PC-3 (cell line): ENCODE results near the gene SPATA32.

Experiments used
- CTCF ChIP-seq: fragments of 300-600 bp; sonication (generic); conservative IDR thresholded peaks from 2 replicates; pipeline ENCODE4 v1.5.1; 2017; ENCODE audit warnings: antibody characterized with exemption, low read depth, mild to moderate bottlenecking, low read length
- EZH2 ChIP-seq: fragments of 300-600 bp; sonication (generic); IDR thresholded peaks from one replicate; pipeline ENCODE4 v1.6.1; 2017; ENCODE audit warnings: antibody characterized with exemption, mild to moderate bottlenecking, low read length; ENCODE audit not compliant: unreplicated experiment
- EZH2phosphoT487 ChIP-seq: fragments of 300-600 bp; sonication (generic); IDR thresholded peaks from 2 replicates; pipeline ENCODE4 v1.6.1; 2018; ENCODE audit warnings: mild to moderate bottlenecking, antibody characterized with exemption, low read length, borderline replicate concordance

GRCh38 chr17:45222996-45223538 is 38.8 kb downstream of the SPATA32 start:
- TF ChIP-seq CTCF = no peak
- no peak for TF ChIP-seq EZH2phosphoT487
- no peak for TF ChIP-seq EZH2
